GM19240 (cell line): ENCODE data around the gene PERM1.

Source experiments
- DNase-seq: peaks from one replicate; pipeline ENCODE4 v3.0.0; 2011; ENCODE audit warnings: low spot score; ENCODE audit not compliant: insufficient read length

Gene PERM1

DNA sequence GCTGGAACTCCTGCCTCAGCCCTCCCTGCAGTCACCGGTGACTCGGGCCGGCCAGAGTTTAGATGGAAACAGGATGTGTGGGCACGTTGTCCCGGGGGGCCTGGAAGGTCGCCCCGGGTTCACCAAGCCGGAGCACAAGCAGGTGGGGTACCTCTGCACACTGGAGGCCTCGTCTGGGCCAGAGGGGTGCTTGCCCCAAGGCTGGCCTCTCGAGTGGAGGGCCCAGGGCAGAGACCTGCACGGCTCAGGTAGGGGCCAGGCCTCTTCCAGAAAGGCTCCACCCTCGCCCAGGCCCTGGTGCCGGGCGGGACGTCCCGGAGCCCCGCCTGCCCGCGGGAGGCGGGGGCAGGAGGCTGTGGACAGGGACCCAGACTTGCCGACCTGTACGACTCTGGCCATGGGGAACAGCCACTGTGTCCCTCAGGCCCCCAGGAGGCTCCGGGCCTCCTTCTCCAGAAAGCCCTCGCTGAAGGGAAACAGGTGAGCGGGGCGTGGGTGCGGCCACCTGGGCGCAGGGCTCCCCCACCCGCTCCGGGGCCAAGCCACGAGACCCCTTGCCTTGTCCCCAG is 15.7 kb downstream of the PERM1 start, which contains the start of gene PLEKHN1:
TSS of gene PLEKHN1 (plus strand) at position 348 of the 569 bp plus-strand sequence. CDS start at position 398, 50 bp downstream.
- no peak for DNase-seq

DNA sequence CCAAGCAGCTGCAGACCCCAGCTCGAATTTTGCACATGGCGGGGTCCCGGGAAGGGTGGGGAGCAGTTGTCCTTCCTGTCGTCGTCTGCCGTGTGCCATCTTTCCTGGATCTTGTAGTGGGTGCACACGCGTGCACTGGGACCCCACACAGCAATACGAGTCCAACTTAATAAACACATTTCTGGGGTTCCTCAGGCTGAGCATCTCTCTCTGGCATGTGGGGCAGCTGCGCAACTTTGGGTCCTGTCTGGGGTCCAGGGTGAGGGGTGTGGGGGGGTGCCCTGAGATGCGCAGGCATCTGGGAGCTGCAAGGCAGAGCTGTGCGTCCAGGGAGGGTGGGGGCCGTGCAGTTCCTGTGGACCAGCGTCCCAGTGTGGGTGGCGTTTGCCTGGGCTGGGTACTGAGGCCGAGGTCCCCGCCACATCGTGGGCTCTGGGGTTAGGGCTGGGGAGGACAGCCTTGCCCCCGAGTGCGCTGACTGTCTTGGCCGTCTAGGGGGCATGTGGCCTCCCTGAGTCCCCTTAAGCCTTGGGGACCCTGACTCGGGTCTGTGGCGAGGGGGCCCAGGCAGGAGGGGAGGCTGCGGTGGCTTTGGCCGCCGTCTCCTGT is 16.3 kb downstream of the PERM1 start:
- no peak for DNase-seq

DNA sequence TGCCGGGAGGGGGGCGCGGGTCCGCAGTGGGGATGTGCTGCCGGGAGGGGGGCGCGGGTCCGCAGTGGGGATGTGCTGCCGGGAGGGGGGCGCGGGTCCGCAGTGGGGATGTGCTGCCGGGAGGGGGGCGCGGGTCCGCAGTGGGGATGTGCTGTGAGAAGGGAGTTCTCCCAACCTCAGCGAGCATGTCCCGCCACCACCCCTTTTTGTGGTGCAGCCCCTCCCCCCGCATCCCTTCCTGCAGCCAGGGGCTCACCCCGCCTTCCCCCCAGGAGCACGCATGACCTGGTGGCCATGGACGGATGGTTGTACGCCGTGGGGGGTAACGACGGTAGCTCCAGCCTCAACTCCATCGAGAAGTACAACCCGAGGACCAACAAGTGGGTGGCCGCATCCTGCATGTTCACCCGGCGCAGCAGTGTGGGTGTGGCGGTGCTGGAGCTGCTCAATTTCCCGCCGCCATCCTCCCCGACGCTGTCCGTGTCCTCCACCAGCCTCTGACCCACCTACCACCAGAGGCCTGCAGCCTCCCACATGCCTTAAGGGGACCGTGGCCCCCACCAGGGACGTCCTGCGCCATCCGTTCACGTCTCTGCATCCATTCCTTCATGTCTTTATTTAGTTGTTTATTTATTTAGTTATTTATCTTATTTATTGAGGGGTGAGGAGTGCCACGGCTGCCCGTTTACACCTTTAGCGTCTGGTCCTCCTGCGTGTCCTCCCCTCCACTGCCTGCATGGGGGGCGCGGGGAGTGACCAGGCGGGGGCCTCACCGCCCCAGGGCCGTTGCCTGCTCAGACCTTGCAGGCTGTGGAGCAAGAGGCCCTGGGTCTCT is 17.0 kb downstream of the PERM1 start:
- DNase-seq: no peak

DNA sequence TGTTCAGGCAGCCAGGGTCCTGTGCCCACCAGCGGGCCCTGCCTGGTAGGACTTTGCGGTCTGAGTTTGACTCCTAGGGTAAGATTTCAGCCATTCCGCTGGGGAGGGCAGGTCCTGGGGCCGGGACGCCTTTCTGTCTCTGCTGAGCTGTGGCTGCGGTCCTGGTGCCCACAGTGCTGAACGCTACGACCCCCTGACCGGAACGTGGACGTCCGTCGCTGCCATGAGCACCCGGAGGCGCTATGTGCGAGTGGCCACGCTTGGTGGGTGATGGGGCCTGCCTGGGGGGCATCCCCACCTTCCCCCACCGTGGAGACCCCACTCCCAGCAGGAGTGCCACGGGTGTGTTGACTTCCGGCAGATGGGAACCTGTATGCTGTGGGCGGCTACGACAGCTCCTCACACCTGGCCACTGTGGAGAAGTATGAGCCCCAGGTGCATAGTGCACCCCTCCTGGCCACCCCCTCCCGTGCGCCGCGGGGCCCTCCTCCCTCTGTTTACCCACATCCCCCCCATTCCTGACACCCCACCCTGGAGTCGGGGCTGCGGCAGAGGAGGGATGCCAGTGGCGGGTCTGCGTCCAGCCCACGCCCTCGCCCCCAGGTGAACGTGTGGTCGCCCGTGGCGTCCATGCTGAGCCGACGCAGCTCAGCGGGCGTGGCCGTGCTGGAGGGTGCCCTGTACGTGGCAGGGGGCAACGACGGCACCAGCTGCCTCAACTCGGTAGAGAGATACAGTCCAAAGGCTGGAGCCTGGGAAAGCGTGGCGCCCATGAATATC is 18.0 kb downstream of the PERM1 start:
- no peak for DNase-seq

DNA sequence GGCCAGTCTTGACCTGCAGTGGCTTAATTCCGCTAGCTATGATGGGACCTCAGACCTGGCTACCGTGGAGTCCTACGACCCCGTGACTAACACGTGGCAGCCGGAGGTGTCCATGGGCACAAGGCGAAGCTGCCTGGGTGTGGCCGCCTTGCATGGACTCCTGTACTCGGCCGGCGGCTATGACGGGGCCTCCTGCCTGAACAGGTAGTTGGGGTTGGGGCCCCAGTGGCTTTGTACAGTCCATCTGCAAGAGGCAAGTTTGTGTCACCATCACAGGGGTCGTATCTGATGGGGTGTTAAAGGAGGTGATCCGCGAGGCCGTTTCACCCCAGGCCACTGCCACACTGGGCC is 18.6 kb downstream of the PERM1 start:
- DNase-seq: no peak

DNA sequence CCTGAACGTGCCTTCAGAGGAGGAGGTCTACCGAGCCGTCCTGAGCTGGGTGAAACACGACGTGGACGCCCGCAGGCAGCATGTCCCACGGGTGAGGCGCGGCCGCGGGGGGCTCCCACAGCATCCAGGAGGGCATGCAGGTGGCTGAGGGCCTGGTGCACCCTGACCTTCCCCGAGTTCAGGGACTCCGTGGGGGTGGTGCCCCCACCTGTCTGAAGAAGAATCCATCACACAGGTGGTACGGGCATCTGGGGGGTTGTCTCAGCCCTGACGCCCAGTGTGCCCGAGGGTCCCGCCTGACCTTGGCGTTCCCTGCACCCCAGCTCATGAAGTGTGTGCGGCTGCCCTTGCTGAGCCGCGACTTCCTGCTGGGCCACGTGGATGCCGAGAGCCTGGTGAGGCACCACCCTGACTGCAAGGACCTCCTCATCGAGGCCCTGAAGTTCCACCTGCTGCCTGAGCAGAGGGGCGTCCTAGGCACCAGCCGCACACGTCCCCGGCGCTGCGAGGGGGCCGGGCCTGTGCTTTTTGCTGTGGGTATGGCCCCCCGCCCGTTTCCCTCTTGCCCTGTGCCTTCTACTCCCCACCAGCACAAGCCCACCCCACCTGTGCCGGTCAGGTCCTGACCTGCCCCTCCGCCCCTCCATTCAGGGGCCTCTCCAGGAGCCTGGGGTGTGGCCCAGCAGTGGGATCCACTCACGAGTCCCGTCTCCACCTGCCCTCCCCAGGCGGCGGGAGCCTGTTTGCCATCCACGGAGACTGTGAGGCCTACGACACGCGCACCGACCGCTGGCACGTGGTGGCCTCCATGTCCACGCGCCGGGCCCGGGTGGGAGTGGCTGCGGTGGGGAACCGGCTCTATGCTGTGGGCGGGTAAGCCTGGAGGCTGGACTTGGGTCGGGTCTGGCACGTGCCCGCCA is 19.3 kb downstream of the PERM1 start:
- no peak for DNase-seq

DNA sequence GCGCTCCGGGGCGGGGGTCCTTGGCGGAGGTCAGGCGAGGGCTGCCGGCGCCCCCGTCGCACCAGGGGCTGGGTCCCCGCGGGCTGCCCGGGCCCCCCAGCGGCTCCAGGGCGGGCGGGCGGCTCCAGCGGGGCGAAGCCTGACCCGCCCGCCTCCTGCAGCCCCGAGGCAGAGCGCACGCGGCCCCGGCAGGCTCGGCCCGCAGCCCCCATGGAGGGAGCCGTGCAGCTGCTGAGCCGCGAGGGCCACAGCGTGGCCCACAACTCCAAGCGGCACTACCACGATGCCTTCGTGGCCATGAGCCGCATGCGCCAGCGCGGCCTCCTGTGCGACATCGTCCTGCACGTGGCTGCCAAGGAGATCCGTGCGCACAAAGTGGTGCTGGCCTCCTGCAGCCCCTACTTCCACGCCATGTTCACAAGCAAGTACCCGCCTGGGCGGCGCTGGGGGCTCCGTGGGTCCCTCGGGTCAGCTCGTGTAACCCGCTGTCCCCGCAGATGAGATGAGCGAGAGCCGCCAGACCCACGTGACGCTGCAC is 20.7 kb downstream of the PERM1 start:
- DNase-seq: no peak

DNA sequence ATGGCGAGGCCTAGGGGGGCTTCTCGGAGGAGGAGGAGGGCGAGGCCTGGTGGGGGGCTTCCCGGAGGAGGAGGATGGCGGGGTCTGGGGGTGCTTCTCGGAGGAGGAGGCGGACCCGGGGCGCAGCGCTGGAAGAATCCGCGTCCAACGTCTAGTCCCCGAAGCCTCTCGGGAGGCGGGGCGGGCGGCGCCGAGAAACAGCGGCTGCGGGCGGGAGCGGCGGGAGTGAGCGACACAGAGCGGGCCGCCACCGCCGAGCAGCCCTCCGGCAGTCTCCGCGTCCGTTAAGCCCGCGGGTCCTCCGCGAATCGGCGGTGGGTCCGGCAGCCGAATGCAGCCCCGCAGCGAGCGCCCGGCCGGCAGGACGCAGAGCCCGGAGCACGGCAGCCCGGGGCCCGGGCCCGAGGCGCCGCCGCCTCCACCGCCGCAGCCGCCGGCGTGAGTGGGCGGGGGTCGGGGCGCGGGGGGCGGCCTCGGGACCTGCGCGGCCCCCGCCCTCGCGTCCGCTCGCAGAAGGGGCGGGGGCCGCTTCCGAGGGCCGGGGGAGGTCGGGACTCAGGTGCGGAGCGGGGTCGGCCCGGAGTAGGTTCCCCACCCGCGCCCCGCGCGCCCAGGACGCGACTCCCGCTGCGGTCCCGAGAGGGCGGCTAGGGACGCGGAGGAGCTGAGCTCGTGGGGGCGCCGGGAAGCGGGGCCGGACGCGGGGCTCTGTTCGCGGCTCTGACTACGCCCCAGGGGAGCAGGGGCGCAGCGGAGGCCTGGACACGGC is 21.3 kb downstream of the PERM1 start, which contains the start of gene KLHL17:
TSS of gene KLHL17 (plus strand) at position 222 of the 769 bp plus-strand sequence. CDS start at position 332, 110 bp downstream.
- peak; percentile 90 for DNase-seq

DNA sequence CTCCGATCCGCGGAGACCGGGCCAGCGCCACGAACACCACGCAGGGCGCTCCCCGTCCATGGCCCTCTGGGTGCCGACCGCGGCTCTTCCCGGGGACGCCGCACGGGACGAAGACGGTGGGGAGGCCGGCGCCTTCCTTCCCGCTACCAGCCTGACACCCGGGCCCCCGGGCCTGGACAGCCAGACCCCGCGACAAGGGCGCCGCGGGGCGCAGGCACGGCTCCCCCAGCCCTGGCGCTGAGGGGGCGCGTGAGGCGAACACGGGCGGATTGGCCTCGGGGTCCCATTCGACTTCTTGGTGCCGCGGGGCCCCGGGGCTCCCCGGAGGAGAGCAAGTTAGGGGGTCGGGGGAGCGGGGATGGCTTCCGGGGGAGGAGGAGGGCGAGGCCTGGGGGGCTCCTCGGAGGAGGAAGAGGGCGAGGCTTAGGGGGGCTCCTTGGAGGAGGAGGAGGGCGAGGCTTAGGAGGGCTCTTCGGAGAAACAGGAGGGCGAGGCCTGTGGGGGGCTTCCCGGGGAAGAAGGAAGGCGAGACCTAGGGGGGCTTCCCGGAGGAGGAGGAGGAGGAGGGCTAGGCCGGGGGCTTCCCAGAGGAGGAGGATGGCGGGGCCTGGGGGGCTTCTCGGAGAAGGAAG is 22.0 kb downstream of the PERM1 start:
- DNase-seq: no peak

DNA sequence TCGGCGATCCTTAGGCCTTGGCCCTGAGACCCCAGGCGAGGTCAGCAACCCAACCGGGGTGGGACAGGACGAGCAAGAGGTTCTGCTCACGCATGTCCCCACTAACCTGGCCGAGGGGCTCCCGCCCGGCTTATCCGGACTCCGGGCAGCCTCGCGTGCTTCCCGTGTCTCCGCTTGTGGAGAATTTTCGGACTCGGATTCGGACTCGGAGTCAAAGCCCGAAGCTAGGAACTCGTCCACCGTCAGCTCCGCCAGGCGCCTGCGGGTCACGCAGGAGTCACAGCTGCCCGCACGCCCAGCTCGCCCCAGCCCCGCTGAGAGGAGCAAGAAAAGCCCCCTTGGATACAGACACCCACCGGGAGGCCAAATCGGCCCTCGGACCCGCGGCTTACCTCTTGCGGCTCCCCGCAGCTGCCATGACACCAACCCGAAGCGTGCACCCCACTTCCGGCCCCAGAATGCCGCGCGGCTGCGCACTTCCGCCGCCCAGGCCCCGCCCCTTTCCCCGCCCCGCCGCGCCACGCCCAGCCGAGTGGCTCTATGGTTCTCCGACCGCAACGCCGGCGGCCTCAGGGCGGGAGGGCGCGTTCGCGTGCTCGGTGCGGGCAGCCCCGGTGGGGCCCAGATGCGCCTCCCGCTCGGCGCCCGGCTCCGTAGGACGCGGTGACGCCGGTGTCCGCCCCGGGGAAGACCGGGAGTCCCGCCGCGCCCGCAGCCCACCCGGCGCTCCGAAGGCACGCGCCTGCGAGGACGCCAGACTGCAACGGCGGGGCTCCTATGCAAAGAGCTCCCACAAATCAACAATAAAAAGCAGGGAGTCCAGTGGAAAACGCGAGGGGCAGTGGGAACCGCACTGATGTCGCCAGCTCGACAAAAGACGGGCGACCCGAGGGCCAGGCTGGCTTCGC is 22.8 kb downstream of the PERM1 start, which contains the start of gene NOC2L:
TSS of gene NOC2L (minus strand) at position 434 of the 908 bp plus-strand sequence. CDS start at position 418, 16 bp downstream.
- DNase-seq: peak; percentile 95

DNA sequence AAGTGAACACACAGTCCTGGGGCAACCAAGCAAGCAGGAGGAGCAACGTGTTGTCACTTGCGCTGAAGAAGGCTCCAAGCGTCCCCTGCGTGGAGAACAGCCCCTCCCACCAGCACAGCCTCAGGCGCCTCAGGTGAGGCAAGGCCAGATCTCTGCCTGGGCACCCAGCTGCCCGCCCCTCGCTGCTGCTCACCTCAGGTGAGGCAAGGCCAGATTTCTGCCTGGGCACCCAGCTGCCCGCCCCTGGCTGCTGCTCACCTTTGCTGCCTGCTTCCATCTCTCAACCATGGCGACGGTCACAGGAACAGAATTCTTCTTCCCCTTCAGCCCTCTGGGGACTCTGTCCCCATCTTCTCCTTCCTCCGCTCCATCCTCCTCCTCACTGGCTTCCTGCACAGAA is 25.3 kb downstream of the PERM1 start:
- no peak for DNase-seq

DNA sequence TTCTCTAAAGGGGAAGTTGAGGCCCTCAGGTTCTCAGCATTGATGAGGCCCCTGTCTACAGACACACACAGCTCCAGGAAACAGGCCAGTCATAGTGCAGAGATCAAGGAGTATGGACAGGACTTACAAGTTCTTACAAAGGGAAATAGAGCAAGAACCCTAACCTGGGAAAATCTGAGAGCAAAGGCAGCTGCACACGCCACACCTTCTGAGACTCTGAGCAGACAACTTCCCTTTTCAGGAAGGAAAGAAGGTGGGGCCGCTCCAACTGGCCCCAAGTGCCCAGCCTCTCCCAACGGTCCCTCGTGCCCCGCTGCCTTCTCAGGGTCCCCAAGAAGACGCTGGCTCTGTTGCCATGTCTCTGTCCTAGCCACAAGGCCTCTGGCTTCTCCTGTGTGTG is 26.4 kb downstream of the PERM1 start:
- no peak for DNase-seq

DNA sequence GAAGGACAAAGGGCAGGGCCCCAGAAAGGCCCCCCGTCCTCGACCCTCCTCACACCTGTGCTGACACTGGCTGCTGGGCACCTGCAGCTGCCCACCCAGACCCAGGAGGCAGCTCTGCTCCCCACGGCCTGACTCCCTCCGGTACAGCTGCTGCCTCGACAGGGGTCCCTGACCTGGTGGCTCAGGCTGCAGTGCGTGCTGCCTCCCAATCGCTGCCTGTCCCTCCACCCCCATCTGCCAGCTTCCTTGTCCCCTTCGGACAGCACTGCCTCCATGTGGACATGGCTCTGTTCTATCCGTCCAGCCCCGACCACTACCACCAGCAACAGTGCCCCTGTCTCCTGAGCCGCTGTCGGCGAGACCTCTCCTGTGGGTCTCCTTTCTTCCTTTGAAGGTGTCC is 27.0 kb downstream of the PERM1 start:
- no peak for DNase-seq

DNA sequence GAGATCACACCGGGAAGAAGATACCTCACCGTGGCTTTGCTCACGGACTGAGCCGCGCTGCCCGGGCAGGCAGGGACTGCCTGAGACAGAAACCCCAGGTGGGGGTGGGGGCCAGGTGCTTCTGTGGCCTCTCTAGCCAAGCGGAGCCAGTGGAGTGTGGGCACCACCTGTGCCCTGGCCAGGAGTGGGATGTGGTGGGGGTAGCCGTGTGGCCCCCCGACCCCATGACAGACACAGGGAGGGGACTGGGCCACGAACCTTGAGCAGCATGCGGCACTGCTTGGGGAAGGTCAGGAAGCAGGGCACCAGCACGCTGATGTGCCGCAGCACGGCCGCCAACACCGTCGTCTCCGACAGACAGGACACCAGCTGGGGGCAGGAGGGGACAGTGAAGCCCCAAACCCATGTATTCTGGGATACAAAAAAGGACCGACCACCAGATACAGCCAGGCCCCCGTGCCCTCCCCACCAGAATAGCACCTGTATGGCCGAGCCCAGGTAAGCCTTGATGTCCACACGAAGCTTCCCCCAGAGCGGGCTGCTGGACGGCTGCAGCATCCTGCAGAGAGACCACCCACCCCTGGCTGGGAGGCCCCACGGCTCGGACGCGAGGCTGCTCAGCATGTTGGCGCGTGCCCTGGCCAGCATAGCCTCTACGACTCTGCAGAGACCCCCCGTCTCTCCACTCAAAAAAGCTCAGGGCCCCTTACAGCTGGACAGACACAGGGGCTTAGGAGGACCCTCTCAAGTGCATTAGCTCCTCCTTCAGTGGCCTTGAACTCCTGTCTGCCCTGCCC is 28.2 kb downstream of the PERM1 start:
- DNase-seq: no peak

DNA sequence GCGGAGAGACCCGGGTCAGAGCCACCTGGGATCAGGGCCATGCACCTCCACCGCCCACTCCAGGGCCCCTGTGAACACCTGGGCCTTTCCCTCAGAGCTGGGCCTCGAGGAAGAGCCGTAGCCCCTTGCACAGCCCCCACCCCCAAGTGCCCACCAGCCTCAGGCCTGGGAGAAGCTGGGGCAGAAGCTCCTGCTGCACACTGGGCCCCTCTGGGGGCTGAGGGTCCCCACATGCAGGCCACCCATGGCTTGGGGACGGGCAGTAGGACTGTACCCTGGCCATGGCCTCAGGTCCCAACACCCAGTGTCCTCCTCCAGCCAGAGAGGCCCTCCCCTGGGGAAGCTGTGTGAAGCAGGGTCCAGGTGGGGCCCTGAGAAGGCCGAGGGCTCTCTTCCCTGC is 29.3 kb downstream of the PERM1 start:
- no peak for DNase-seq

DNA sequence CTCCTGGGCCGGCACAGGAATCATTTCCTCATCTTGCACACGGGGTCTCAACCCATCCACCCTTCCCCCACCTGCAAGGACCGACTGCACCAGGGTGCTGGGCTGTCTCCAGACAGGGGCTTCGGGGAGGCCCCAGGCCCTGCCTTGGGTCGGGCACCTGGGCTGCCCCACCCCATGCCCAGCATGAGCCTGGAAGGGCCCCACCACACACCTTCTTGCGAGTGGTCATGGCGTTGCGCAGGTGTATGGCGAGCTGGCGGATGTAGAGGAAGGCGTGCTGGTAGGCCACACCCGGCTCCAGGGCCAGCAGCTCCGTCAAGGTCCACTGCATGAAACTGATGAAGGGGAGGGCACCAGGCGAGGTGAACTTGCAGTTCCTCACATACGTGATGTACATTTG is 29.7 kb downstream of the PERM1 start:
- DNase-seq: no peak

DNA sequence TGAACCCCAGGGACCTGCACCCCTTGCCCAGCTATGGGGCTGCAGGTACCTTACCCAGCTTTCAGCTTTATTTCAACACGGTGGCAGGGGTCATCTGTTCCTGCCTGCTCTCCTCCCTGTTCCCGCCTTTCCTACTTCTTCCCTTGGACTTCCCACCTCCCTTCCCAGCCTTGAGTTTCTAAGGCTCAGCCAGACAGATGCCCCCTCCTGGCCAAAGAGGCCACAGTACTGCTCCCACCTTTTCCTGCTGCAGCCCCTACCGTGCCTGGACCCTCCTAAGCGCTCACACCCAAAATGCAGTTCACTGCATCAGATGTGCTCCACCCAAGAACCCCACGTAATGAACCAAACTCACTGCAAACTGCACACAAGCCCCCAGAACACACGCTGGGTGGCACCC is 30.5 kb downstream of the PERM1 start:
- DNase-seq: no peak
